Osteocyte (in vitro differentiated cells): ENCODE measurements around the gene LAMA3. TPM values are rescaled to one million over a fixed set of nuclear protein-coding genes. Genes with fewer than 3 reads are reported as not detected.

Source experiments
- DNase-seq: peaks from one replicate; pipeline ENCODE4 v3.0.0; 2021; ENCODE audit warnings: mixed read lengths; ENCODE audit not compliant: unreplicated experiment; ENCODE audit errors: extremely low spot score
- H3K27ac Mint-ChIP-seq: one replicate; pipeline ENCODE4 v1.8.0; 2021; ENCODE audit warnings: mild to moderate bottlenecking, mixed read lengths; ENCODE audit not compliant: unreplicated experiment
- H3K27me3 Mint-ChIP-seq: one replicate; pipeline ENCODE4 v1.8.0; 2021; ENCODE audit warnings: mixed read lengths; ENCODE audit not compliant: unreplicated experiment
- H3K36me3 Mint-ChIP-seq: one replicate; pipeline ENCODE4 v1.8.0; 2021; ENCODE audit warnings: mixed read lengths; ENCODE audit not compliant: unreplicated experiment
- H3K4me1 Mint-ChIP-seq: one replicate; pipeline ENCODE4 v1.8.0; 2021; ENCODE audit warnings: mixed read lengths; ENCODE audit not compliant: unreplicated experiment
- H3K4me3 Mint-ChIP-seq: one replicate; pipeline ENCODE4 v1.8.0; 2021; ENCODE audit warnings: mild to moderate bottlenecking, moderate library complexity, mixed read lengths; ENCODE audit not compliant: unreplicated experiment
- H3K9me3 Mint-ChIP-seq: one replicate; pipeline ENCODE4 v1.8.0; 2021; ENCODE audit warnings: mixed read lengths; ENCODE audit not compliant: unreplicated experiment
- CTCF ChIP-seq: fragments of 200-600 bp; sonication (generic); IDR thresholded peaks from 2 replicates; pipeline ENCODE4 v1.5.0; 2021; ENCODE audit warnings: antibody characterized with exemption, mild to moderate bottlenecking, moderate library complexity
- total RNA-seq: library from RNA; stranded (reverse); gene quantifications from 2 replicates; pipeline ENCODE4 v1.2.1, GENCODE V29; 2021

The LAMA3 gene
- total RNA-seq, 1 donor from 2014 or later = not detected

DNA sequence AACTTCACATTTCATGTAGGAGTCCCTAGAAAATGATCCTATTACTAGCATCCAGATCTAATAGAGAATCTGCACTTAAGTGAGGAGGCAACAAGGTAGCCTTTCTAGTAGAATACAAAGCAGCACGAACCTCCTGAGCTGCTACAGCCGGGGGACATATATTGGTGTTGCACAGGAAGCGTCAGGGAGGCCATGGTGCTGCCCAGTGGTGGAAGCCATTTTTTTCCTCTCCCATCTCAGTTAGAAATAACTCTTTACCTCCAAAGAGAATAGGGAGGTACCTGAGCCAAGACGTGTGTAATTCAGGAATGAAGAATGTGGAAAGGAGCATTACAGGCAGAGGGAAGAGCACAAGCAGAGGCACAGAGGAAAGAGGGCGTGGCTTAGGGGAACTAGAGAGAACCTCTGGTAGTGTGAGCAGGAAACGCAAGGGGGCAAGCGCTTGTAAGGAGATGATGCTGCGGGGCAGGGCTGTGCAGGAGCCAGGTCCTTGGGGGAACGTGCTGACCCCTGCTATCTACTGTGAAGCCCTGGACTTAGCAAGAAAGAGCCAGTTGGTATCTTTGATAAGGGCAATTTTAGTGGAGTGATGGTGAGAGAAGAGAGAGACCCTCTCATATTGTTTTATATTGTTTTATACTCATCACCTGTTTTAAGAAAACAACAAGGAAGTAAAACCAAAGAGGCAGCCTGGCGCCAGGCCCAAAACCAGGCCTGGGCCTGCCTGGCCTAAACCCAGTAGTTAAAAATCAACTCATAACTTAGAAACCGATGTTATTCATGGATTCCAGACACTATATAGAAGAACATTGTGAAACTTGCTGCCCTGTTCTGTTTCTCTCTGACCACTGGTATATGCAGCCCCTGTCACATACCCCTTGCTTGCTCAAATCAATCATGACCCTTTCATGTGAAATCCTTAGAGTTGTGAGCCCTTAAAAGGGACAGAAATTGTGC, 275.3 kb downstream of the LAMA3 start:
- no peaks in the 10 kb centered on the region for H3K9me3 Mint-ChIP-seq
- H3K27me3 Mint-ChIP-seq = peaks cover 39% of the 10 kb centered on the region
- no peak for DNase-seq
- H3K27ac Mint-ChIP-seq = no peak overlapping the region
- no peaks in the 10 kb centered on the region for H3K36me3 Mint-ChIP-seq
- no peaks in the 10 kb centered on the region for H3K4me1 Mint-ChIP-seq
- no peak for TF ChIP-seq CTCF
- H3K4me3 Mint-ChIP-seq = no peak overlapping the region

GRCh38 chr18:23966909-23967308, 277.7 kb downstream of the LAMA3 start:
- peaks cover 28% of the 10 kb centered on the region for H3K27me3 Mint-ChIP-seq
- H3K4me1 Mint-ChIP-seq = no peaks in the 10 kb centered on the region
- DNase-seq = no peak
- no peaks in the 10 kb centered on the region for H3K9me3 Mint-ChIP-seq
- H3K27ac Mint-ChIP-seq = no peak overlapping the region
- H3K36me3 Mint-ChIP-seq = no peaks in the 10 kb centered on the region
- no peak overlapping the region for H3K4me3 Mint-ChIP-seq
- TF ChIP-seq CTCF = no peak

DNA sequence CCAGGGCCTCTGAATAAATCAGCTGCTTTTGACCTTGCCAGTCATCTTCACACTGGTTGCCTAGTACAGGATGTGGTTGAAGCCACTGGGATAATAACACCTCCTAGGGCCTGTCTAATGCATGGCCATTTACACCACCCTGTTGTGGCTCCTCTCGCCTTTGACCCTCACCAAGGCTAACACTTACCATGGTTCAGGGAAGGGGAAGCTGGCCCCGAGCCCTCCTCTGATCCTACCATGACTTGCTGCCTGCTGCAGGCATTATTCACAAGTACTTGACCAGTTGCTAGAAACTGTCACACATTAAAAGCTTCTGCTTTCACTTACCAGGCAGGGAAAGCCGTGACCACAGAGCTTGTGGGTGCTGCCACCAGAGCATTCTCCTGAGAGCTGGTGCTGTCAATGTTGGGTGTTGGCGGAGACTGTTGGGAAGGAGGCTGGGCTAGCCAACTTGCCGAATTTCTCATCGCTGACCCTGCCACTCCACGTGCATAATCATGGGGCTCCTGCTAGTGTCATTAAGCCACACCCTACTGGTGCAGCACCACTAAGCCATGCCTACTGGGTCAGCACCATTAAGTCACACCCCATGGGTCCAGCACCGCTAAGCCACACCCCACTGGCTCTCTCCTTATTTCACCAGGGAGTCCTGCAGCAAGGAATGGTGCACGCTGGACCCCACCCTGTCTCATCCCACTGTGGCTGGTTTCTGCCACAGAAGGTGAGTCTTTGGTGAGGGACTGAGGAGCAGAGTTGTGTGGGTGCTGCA, 278.3 kb downstream of the LAMA3 start:
- peaks cover 31% of the 10 kb centered on the region for H3K27me3 Mint-ChIP-seq
- TF ChIP-seq CTCF = no peak
- no peaks in the 10 kb centered on the region for H3K36me3 Mint-ChIP-seq
- no peak overlapping the region for H3K27ac Mint-ChIP-seq
- H3K4me1 Mint-ChIP-seq = no peaks in the 10 kb centered on the region
- H3K4me3 Mint-ChIP-seq = no peak overlapping the region
- DNase-seq = peak; percentile 81
- H3K9me3 Mint-ChIP-seq = no peaks in the 10 kb centered on the region

DNA sequence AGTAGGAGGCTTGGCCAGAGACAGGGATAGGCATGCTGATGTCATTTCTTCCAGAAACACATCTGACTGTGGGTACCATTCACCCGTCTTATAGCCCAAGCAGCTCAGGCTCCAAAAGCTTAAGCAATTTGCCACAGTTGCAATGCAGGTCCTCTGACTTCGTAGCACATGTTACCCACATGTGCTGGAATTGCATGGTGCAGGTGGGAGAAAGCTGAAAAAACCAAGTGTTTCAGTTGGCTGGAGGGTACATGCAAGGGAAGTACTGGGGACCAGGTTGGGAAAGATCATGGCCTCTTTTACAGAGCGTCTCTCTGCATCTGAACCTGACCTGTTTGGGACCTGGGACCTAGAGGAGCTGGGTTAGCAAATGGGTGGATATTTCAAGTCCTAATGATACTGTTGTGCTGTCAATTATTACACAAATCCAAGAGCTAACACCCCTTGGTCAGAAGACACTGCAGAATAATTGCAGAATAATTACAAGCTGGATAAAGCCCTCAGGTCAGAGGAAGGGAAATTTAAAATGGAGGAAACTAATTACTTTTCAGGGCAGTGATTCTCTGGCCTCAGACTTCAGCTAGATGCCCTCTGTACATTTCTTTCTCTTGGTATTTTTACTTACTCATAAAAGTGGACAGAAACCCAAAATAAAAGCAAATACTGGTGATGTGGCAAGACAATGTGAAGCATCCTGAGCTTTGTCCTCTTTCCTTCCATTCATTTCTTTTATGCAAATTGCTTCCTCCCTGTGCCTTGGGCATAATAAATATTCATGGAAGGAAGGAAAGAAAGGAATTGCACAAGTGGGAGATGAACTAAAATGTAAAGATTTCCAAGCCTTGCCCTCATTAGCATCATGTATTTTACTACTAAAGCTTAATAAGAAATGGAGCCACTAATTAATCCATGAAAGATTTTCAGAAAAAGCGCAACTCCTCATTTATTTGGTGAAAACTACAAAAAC, 279.7 kb downstream of the LAMA3 start:
- peak; percentile 57 for DNase-seq
- TF ChIP-seq CTCF = no peak
- Mint-ChIP-seq H3K4me3 (no peak overlapping the region), H3K27ac (no peak overlapping the region), H3K27me3 (peaks cover 24% of the 10 kb centered on the region), H3K9me3 (no peaks in the 10 kb centered on the region), H3K4me1 (no peaks in the 10 kb centered on the region), H3K36me3 (no peaks in the 10 kb centered on the region)
